Prostate gland (tissue), 2 donors: ENCODE data around the gene FAM24B. TPM values are rescaled to one million over a fixed set of nuclear protein-coding genes. Genes with fewer than 3 reads are reported as not detected.

Experiments used
- DNase-seq: peaks from one replicate; pipeline ENCODE4 v3.0.0-alpha.2; 2019; ENCODE audit warnings: low spot score
- H3K27ac ChIP-seq, 2 donors: fragments of 200-600 bp; sonication (generic); 2 replicates each; pipeline ENCODE4 v1.5.1; 2017 to 2019
- H3K27me3 ChIP-seq: fragments of 200-600 bp; sonication (generic); replicated peaks from 2 replicates; pipeline ENCODE4 v1.5.1; 2019; ENCODE audit not compliant: insufficient read depth
- H3K36me3 ChIP-seq, 2 donors: fragments of 200-600 bp; sonication (generic); 1 replicate in 1 of 2; 2 replicates in 1 of 2; pipeline versions ENCODE4 v1.5.1 to v1.8.1; 2017 to 2019
- H3K4me1 ChIP-seq: fragments of 200-600 bp; sonication (generic); replicated peaks from 2 replicates; pipeline ENCODE4 v1.5.1; 2019
- H3K4me3 ChIP-seq, 2 donors: fragments of 200-600 bp; sonication (generic); 2 replicates each; pipeline ENCODE4 v1.5.1; 2017 to 2019
- H3K9me3 ChIP-seq: fragments of 200-600 bp; sonication (generic); 2 replicates; pipeline ENCODE4 v1.5.1; 2017
- CTCF ChIP-seq, 4 experiments: fragments of 200-600 bp in 2 of 4; fragments of 450-650 bp in 2 of 4; sonication (generic) in 2 of 4; IDR thresholded peaks; 1 replicate in 3 of 4; 2 replicates in 1 of 4; pipeline ENCODE4 v1.5.1; 2016 to 2019; ENCODE audit warnings: antibody characterized with exemption in 4 of 4, mild to moderate bottlenecking in 2 of 4, moderate library complexity in 2 of 4
- POLR2A ChIP-seq: fragments of 450-650 bp; IDR thresholded peaks from one replicate; pipeline ENCODE4 v1.6.1; 2016; ENCODE audit warnings: antibody characterized with exemption, mild to moderate bottlenecking
- POLR2AphosphoS5 ChIP-seq: sonication (generic); formaldehyde crosslinking; IDR thresholded peaks from one replicate; pipeline ENCODE4 v1.6.1; 2017; ENCODE audit warnings: antibody characterized with exemption
- WGBS: methylation state at CpG from one replicate; pipeline ENCODE4 v1.1.5; 2018; 5-methylcytosine and 5-hydroxymethylcytosine counted together
- intact Hi-C: fragments of 100-400 bp; cut with DNase I; formaldehyde crosslinking; loops from one replicate; pipeline ENCODE4 v1.14.2; 2022
- total RNA-seq, 2 donors: library from RNA; depleted of rRNA; stranded (reverse); fragments of >200 nt; gene quantifications; one replicate each; pipeline ENCODE4 v1.1.0, GENCODE V29; 2016

FAM24B gene
- total RNA-seq, 2 donors from 2014 or later = 5.7 to 5.9 TPM

- Histone ChIP-seq H3K27ac (no peak overlapping the region), H3K4me1 (no peaks in the 10 kb centered on the region), H3K4me3 (no peak overlapping the region), H3K36me3 (no peaks in the 10 kb centered on the region), H3K9me3 (no peaks in the 10 kb centered on the region), H3K27me3 (no peaks in the 10 kb centered on the region)
- TF ChIP-seq CTCF (IDR thresholded peaks at IDR 0.05) = no peak
- no peak for TF ChIP-seq POLR2A
- TF ChIP-seq POLR2AphosphoS5 = no peak
- intact Hi-C loops = no loop called here
- whole genome bisulfite sequencing = 84% methylated on average over 5 of the region's 5 CpGs
- no peak for DNase-seq
Measured at GRCh38 chr10:122894261-122894944, 15.0 kb upstream of the FAM24B start.

GRCh38 chr10:122884166-122884565, 4.8 kb upstream of the FAM24B start:
- intact Hi-C loops = no loop called here
- Histone ChIP-seq H3K4me1 (no peaks in the 10 kb centered on the region), H3K4me3 (no peak overlapping the region), H3K27me3 (no peaks in the 10 kb centered on the region), H3K9me3 (no peaks in the 10 kb centered on the region), H3K36me3 (no peaks in the 10 kb centered on the region), H3K27ac (no peak overlapping the region)
- TF ChIP-seq CTCF (IDR thresholded peaks at IDR 0.05) = no peak
- TF ChIP-seq POLR2AphosphoS5 = no peak
- TF ChIP-seq POLR2A = no peak
- no peak for DNase-seq
- 88% methylated on average over 1 of the region's 1 CpG for WGBS

- no peaks in the 10 kb centered on the region for H3K4me1 ChIP-seq
- no peak overlapping the region for H3K4me3 ChIP-seq
- no peaks in the 10 kb centered on the region for H3K36me3 ChIP-seq
- H3K27me3 ChIP-seq = no peaks in the 10 kb centered on the region
- no peak for TF ChIP-seq POLR2A
- TF ChIP-seq POLR2AphosphoS5 = no peak
- no peak for TF ChIP-seq CTCF (IDR thresholded peaks at IDR 0.05)
- intact Hi-C loops = no loop called here
- DNase-seq = no peak
- no peak overlapping the region for H3K27ac ChIP-seq
- H3K9me3 ChIP-seq = no peaks in the 10 kb centered on the region
Measured at GRCh38 chr10:122882766-122883165, 3.4 kb upstream of the FAM24B start.

GRCh38 chr10:122878799-122879338, 512 bp downstream of the FAM24B start:
- H3K27ac ChIP-seq = peak overlapping the region; percentile 27 to 41

More at GRCh38 chr10:122878799-122879338, 512 bp downstream of the FAM24B start:
- 56% methylated on average over 14 of the region's 14 CpGs for WGBS
- Histone ChIP-seq H3K36me3 (no peaks in the 10 kb centered on the region), H3K9me3 (no peaks in the 10 kb centered on the region), H3K4me1 (no peaks in the 10 kb centered on the region), H3K27me3 (no peaks in the 10 kb centered on the region), H3K4me3 (peak overlapping the region; percentile 43 to 45)
- no peak for DNase-seq
- intact Hi-C loops = no loop called here
- TF ChIP-seq CTCF (IDR thresholded peaks at IDR 0.05) = no peak
- TF ChIP-seq POLR2A = no peak
- no peak for TF ChIP-seq POLR2AphosphoS5
